ENCODE results near the gene MFSD8.
"Not testable (repeated sequence)": the region's sequence is repeated elsewhere in the genome, so short reads cannot be mapped to it uniquely, and the experiment has no call there.

The MFSD8 gene
- total RNA-seq, result 25.6 to 54.0 (median 49.4) reads per million in 3 experiments

- peak; percentile 99 for DNase-seq
Observed at GRCh38 chr4:127965062-127965802, at the start of gene MFSD8, which contains the start of gene ABHD18. TSS of gene MFSD8 (minus strand) at chr4:127965173. CDS start at chr4:127965133, 40 bp downstream. TSS of gene ABHD18 (plus strand) at chr4:127965406. CDS start at chr4:127982956, 17,550 bp downstream.

GRCh38 chr4:128009428-128009827 is 44.5 kb upstream of the MFSD8 start:
- DNase-seq, result no peak

GRCh38 chr4:128006592-128006991 is 41.6 kb upstream of the MFSD8 start:
- no peak for DNase-seq

GRCh38 chr4:127997534-127998388 is 32.8 kb upstream of the MFSD8 start:
- no peak for DNase-seq

GRCh38 chr4:127996521-127996920 is 31.5 kb upstream of the MFSD8 start:
- not testable (repeated sequence) for DNase-seq

- DNase-seq, result no peak
Observed at GRCh38 chr4:127995776-127996175, 30.8 kb upstream of the MFSD8 start.

- DNase-seq, result no peak
Observed at GRCh38 chr4:127993151-127993550, 28.2 kb upstream of the MFSD8 start.

- DNase-seq, result no peak
Observed at GRCh38 chr4:127988638-127989037, 23.7 kb upstream of the MFSD8 start.

GRCh38 chr4:127985989-127986388 is 21.0 kb upstream of the MFSD8 start:
- DNase-seq, result no peak

GRCh38 chr4:127982445-127982844 is 17.5 kb upstream of the MFSD8 start:
- DNase-seq, result no peak

- no peak for DNase-seq
Observed at GRCh38 chr4:127978930-127979329, 14.0 kb upstream of the MFSD8 start.

- no peak for DNase-seq
Observed at GRCh38 chr4:127975121-127975770, 10.3 kb upstream of the MFSD8 start.

GRCh38 chr4:127970925-127971324 is 6.0 kb upstream of the MFSD8 start:
- not testable (repeated sequence) for DNase-seq

- no peak for DNase-seq
Observed at GRCh38 chr4:127968586-127968985, 3.6 kb upstream of the MFSD8 start.

GRCh38 chr4:127967141-127967775 is 2.3 kb upstream of the MFSD8 start:
- DNase-seq, result no peak

GRCh38 chr4:127965803-127966175 is 816 bp upstream of the MFSD8 start:
- peak; percentile 73 for DNase-seq

GRCh38 chr4:127964426-127965061 is 429 bp downstream of the MFSD8 start:
- DNase-seq, result not testable (repeated sequence)

GRCh38 chr4:127963633-127964398 is 1.2 kb downstream of the MFSD8 start:
- DNase-seq, result peak; percentile 5

GRCh38 chr4:127959794-127960193 is 5.2 kb downstream of the MFSD8 start:
- DNase-seq, result no peak

- no peak for DNase-seq
Observed at GRCh38 chr4:127957105-127957504, 7.9 kb downstream of the MFSD8 start.

- no peak for DNase-seq
Observed at GRCh38 chr4:127936974-127937373, 28.0 kb downstream of the MFSD8 start.
